Stimulated activated CD4-positive, alpha-beta T cell treated with anti-CD3 and anti-CD28 coated beads, Interleukin-12 subunit alpha, Interleukin-12 subunit beta, amount 100 ng/mL, for 4 hours (primary cell): ENCODE data around the gene MET.
"Not testable (repeated sequence)": the region's sequence is repeated elsewhere in the genome, so short reads cannot be mapped to it uniquely, and the experiment has no call there.

Experiments used
- DNase-seq: peaks from one replicate; pipeline ENCODE4 v3.0.0-alpha.2; 2020

The MET gene

GRCh38 chr7:116698930-116699721 is 27.1 kb downstream of the MET start:
- DNase-seq = no peak

- DNase-seq = no peak
Observed at GRCh38 chr7:116699722-116700120, 27.7 kb downstream of the MET start.

- DNase-seq = no peak
Observed at GRCh38 chr7:116702046-116702785, 30.2 kb downstream of the MET start.

GRCh38 chr7:116704650-116705228 is 32.7 kb downstream of the MET start:
- DNase-seq = no peak

- DNase-seq = no peak
Observed at GRCh38 chr7:116705419-116705818, 33.4 kb downstream of the MET start.

- DNase-seq = no peak
Observed at GRCh38 chr7:116706668-116707126, 34.7 kb downstream of the MET start.

GRCh38 chr7:116707289-116707688 is 35.3 kb downstream of the MET start:
- no peak for DNase-seq

- DNase-seq = no peak
Observed at GRCh38 chr7:116708248-116708647, 36.3 kb downstream of the MET start.

GRCh38 chr7:116708861-116709260 is 36.9 kb downstream of the MET start:
- no peak for DNase-seq

- DNase-seq = no peak
Observed at GRCh38 chr7:116709336-116709735, 37.3 kb downstream of the MET start.

GRCh38 chr7:116710764-116711452 is 38.9 kb downstream of the MET start:
- no peak for DNase-seq

GRCh38 chr7:116711790-116712189 is 39.8 kb downstream of the MET start:
- no peak for DNase-seq

- DNase-seq = no peak
Observed at GRCh38 chr7:116713500-116713899, 41.5 kb downstream of the MET start.

- DNase-seq = no peak
Observed at GRCh38 chr7:116713918-116714317, 41.9 kb downstream of the MET start.

- DNase-seq = no peak
Observed at GRCh38 chr7:116715077-116715476, 43.1 kb downstream of the MET start.

GRCh38 chr7:116717137-116717536 is 45.1 kb downstream of the MET start:
- DNase-seq = no peak

- not testable (repeated sequence) for DNase-seq
Observed at GRCh38 chr7:116723959-116724529, 52.0 kb downstream of the MET start.

GRCh38 chr7:116724560-116725231 is 52.7 kb downstream of the MET start:
- no peak for DNase-seq

GRCh38 chr7:116726149-116726548 is 54.2 kb downstream of the MET start:
- no peak for DNase-seq

- DNase-seq = no peak
Observed at GRCh38 chr7:116726713-116727431, 54.9 kb downstream of the MET start.

- DNase-seq = no peak
Observed at GRCh38 chr7:116727432-116728009, 55.5 kb downstream of the MET start.
